K562 (cell line): ENCODE results near the gene TMEM100. TPM values are rescaled to one million over a fixed set of nuclear protein-coding genes. Genes with fewer than 3 reads are reported as not detected.
A peak's percentile ranks its signal among the peaks of the same experiment; 100 is the strongest.

Source experiments
- CBX1 ChIP-seq: sonication (generic); IDR thresholded peaks from 2 replicates; pipeline ENCODE4 v1.6.1; 2016; ENCODE audit warnings: antibody characterized with exemption, low read depth, mild to moderate bottlenecking
- CCNT2 ChIP-seq: IDR thresholded peaks from 2 replicates; pipeline ENCODE4 v1.6.1; 2011; ENCODE audit warnings: borderline replicate concordance, low read depth, mild to moderate bottlenecking, moderate library complexity, mixed read lengths, low read length; ENCODE audit not compliant: insufficient read length; ENCODE audit errors: extremely low read depth
- HMGXB4 ChIP-seq: sonication (generic); formaldehyde crosslinking; IDR thresholded peaks from 2 replicates; pipeline ENCODE4 v1.8.1; 2023; ENCODE audit warnings: mild to moderate bottlenecking, missing genetic modification reagents
- NCOA1 ChIP-seq: fragments of 450-650 bp; IDR thresholded peaks from 2 replicates; pipeline ENCODE4 v1.6.1; 2016; ENCODE audit warnings: low read depth
- NR2C2 ChIP-seq, 2 experiments: fragments of 200-800 bp in 1 of 2; sonication (Bioruptor generic) in 1 of 2; sonication (generic) in 1 of 2; formaldehyde crosslinking in 1 of 2; IDR thresholded peaks; 2 replicates each; pipeline versions ENCODE4 v1.6.1 to v1.8.0; 2016 to 2022; ENCODE audit warnings: mild to moderate bottlenecking in 1 of 2, missing compliant biosample characterization in 1 of 2, missing genetic modification characterization in 1 of 2, missing genetic modification reagents in 1 of 2
- TAF1 ChIP-seq: IDR thresholded peaks from 2 replicates; pipeline ENCODE4 v1.6.1; 2011; ENCODE audit warnings: mild to moderate bottlenecking, low read length, moderate library complexity; ENCODE audit not compliant: insufficient read depth, control insufficient read depth, severe bottlenecking; ENCODE audit errors: extremely low read depth
- ZBTB9 ChIP-seq: fragments of 450-650 bp; formaldehyde crosslinking; IDR thresholded peaks from 2 replicates; pipeline ENCODE4 v1.4.0; 2020; ENCODE audit warnings: mild to moderate bottlenecking, moderate library complexity
- ZNF197 ChIP-seq: fragments of 200-800 bp; sonication (Bioruptor generic); IDR thresholded peaks from 2 replicates; pipeline ENCODE4 v1.6.1; 2016; ENCODE audit warnings: low read depth, missing genetic modification characterization, missing compliant biosample characterization
- ZNF263 ChIP-seq: sonication (generic); formaldehyde crosslinking; IDR thresholded peaks from 2 replicates; pipeline ENCODE4 v1.8.0; 2022; ENCODE audit warnings: mild to moderate bottlenecking, missing genetic modification reagents, borderline replicate concordance
- ZNF407 ChIP-seq: fragments of 450-650 bp; IDR thresholded peaks from 2 replicates; pipeline ENCODE4 v1.6.1; 2016; ENCODE audit warnings: low read depth
- ZNF740 ChIP-seq, 3 experiments: fragments of 200-800 bp in 1 of 3; sonication (Bioruptor generic) in 1 of 3; sonication (generic) in 1 of 3; formaldehyde crosslinking in 1 of 3; IDR thresholded peaks; 2 replicates each; pipeline versions ENCODE4 v1.6.1 to v1.8.0; 2016 to 2022; ENCODE audit warnings: mild to moderate bottlenecking in 2 of 3, missing compliant biosample characterization in 2 of 3, missing genetic modification characterization in 2 of 3, missing genetic modification reagents in 1 of 3
- polyA plus RNA-seq, 8 experiments: library from polyadenylated mRNA; depleted of rRNA in 4 of 8; stranded (reverse) in 5 of 8; unstranded in 3 of 8; fragments of >200 nt; fragmentation: Nextera tagmentation in 2 of 8; fragmentation: Illumina TruSeq in 1 of 8; extraction: Ambion mirVana in 2 of 8; extraction: Trizol in 1 of 8; gene quantifications; 2 replicates each; pipeline versions ENCODE4 v1.2.1 to v1.2.3, GENCODE V29; 2011 to 2014; ENCODE audit warnings: inconsistent platforms in 1 of 8, missing spikeins in 1 of 8
- total RNA-seq, 7 experiments: library from RNA; depleted of rRNA in 6 of 7; stranded (reverse); fragments of >200 nt in 6 of 7; fragmentation: Illumina TruSeq in 2 of 7; extraction: Trizol in 2 of 7; gene quantifications; 2 replicates each; pipeline versions ENCODE4 v1.2.1 to v1.2.3, GENCODE V29; 2011 to 2021; ENCODE audit warnings: low replicate concordance in 1 of 7

The TMEM100 gene
- total and polyA plus RNA-seq, 9 of the 15 experiments (the other 6 are each of a cell fraction or from before 2014, with no cell fraction given): 0.12 to 0.50 (median 0.19) TPM

- TF ChIP-seq HMGXB4 (CRISPR knock-in tag): peak; percentile 56; the same call in 1 of the 2 replicates
- TF ChIP-seq ZNF197 (CRISPR knock-in tag): no peak
- TF ChIP-seq ZNF407: no peak
- 0 out of 2 replicates have a peak, but pooled peaks have one; percentile 6 for TF ChIP-seq NR2C2 (CRISPR knock-in tag; IDR thresholded peaks at IDR 0.05)
- TF ChIP-seq NR2C2 (tag; IDR thresholded peaks at IDR 0.05): peak; percentile 94
- peak; percentile 72; the same call in 1 of the 2 replicates for TF ChIP-seq ZNF263 (CRISPR knock-in tag)
- peak; percentile 91 for TF ChIP-seq CBX1
- 0 out of 2 replicates have a peak, but pooled peaks have one; percentile 29 for TF ChIP-seq ZNF740 (CRISPR knock-in tag; IDR thresholded peaks at IDR 0.05)
- no peak for TF ChIP-seq ZNF740 (tag; IDR thresholded peaks at IDR 0.05)
- TF ChIP-seq ZBTB9 (CRISPR knock-in tag): 0 out of 2 replicates have a peak, but pooled peaks have one; percentile 32
- peak; percentile 78 for TF ChIP-seq NCOA1
- peak; percentile 58 for TF ChIP-seq CCNT2
- TF ChIP-seq TAF1: peak; percentile 61
Observed at GRCh38 chr17:55750750-55751657, 28.3 kb upstream of the TMEM100 start, which contains the start of gene PCTP (continued).
